BLaER1 treated with 17β-estradiol and CSF1 and Interleukin-3, amounts not matched to agents 10 nM and 100 nM (cell line): ENCODE data around the gene SEMA6D.

ENCODE experiments used
- H3K27ac ChIP-seq, 11 experiments: shearing (Covaris generic); formaldehyde crosslinking; 2 replicates each; pipeline ENCODE4 v1.8.1; 2022
- H3K27me3 ChIP-seq, 11 experiments: shearing (Covaris generic); formaldehyde crosslinking; 2 replicates each; pipeline ENCODE4 v1.8.1; 2022
- H3K36me3 ChIP-seq, 11 experiments: shearing (Covaris generic); formaldehyde crosslinking; 2 replicates each; pipeline ENCODE4 v1.8.1; 2022
- H3K4me1 ChIP-seq, 10 experiments: shearing (Covaris generic); formaldehyde crosslinking; 2 replicates each; pipeline ENCODE4 v1.8.1; 2022
- H3K4me2 ChIP-seq, 11 experiments: shearing (Covaris generic); formaldehyde crosslinking; 2 replicates each; pipeline ENCODE4 v1.8.1; 2022
- H3K4me3 ChIP-seq, 10 experiments: shearing (Covaris generic); formaldehyde crosslinking; 2 replicates each; pipeline ENCODE4 v1.8.1; 2022
- H3K9ac ChIP-seq, 11 experiments: shearing (Covaris generic); formaldehyde crosslinking; 2 replicates each; pipeline ENCODE4 v1.8.1; 2022
- H3K9me3 ChIP-seq, 11 experiments: shearing (Covaris generic); formaldehyde crosslinking; replicated peaks in 1 of 11; 2 replicates each; pipeline ENCODE4 v1.8.1; 2022
- H4K20me1 ChIP-seq, 11 experiments: shearing (Covaris generic); formaldehyde crosslinking; 2 replicates each; pipeline ENCODE4 v1.8.1; 2022
- Cebpa-rat ChIP-seq, 11 experiments: shearing (Covaris generic); IDR thresholded peaks; 2 replicates each; pipeline ENCODE4 v1.8.1; 2022

Gene SEMA6D

DNA sequence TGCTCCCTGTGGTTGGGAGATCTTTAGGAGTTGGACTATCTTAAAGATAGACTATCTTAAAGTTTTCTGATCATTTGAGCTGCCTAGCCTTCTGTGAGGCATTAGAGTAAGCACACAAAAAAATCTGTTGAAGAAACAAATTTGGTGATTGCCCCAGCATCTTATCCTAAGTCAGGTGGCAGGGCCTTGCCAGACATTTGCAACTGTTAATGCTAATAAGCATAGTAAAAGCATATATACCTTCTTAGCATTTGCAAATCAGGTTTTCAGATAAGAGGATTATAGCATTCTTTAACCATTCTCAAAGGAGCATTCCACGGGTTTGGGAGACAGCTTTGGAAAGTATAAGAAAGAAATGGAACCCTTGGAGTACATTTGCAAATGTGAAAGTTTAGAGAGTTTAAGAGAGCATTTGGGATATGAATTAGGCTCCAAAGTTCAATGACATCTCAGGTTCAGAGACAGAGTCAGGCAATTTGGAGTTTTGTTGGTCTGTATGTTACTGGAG lies 61.0 kb downstream of the SEMA6D start:
- Histone ChIP-seq H3K9ac (no peak overlapping the region), H3K27ac (no peak overlapping the region)

DNA sequence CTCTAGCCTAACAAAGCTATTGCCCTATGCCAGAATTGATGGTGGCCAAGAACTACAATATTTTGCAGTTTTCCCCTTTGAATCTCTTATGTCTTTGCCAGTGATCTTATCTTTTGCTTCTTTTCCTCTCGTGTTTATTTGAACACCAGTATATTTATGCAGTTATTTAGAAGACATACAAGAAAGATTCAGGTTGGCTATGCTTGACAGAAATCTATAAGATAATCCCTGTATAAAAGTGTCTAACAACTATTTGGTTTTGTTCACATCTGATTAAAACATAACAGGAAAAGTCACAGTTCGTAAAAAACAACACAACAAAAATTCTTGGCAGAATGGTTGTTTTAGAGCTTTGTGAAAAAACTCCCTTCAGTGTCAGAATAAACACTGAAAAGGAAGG lies 63.7 kb downstream of the SEMA6D start:
- Histone ChIP-seq H3K9ac (no peak overlapping the region), H3K27me3 (no peaks in the 10 kb centered on the region), H3K36me3 (no peaks in the 10 kb centered on the region), H3K27ac (no peak overlapping the region), H3K4me1 (no peaks in the 10 kb centered on the region), H4K20me1 (no peaks in the 10 kb centered on the region), H3K4me3 (no peak overlapping the region), H3K4me2 (no peak overlapping the region), H3K9me3 (peaks cover 0 to 20% (median 11%) of the 10 kb centered on the region in 11 experiments; a peak in 11 of 22 replicates)
- TF ChIP-seq Cebpa-rat (IDR thresholded peaks at IDR 0.05): no peak

More for the DNA sequence above, 61.0 kb downstream of the SEMA6D start:
- H3K4me2 ChIP-seq: no peak overlapping the region
- no peaks in the 10 kb centered on the region for H3K27me3 ChIP-seq
- H3K36me3 ChIP-seq: no peaks in the 10 kb centered on the region
- H3K4me3 ChIP-seq: no peak overlapping the region
- no peaks in the 10 kb centered on the region for H4K20me1 ChIP-seq
- H3K4me1 ChIP-seq: no peaks in the 10 kb centered on the region
- peaks cover 0 to 9% (median 6%) of the 10 kb centered on the region in 11 experiments; a peak in 11 of 22 replicates for H3K9me3 ChIP-seq
- no peak for TF ChIP-seq Cebpa-rat (IDR thresholded peaks at IDR 0.05)

DNA sequence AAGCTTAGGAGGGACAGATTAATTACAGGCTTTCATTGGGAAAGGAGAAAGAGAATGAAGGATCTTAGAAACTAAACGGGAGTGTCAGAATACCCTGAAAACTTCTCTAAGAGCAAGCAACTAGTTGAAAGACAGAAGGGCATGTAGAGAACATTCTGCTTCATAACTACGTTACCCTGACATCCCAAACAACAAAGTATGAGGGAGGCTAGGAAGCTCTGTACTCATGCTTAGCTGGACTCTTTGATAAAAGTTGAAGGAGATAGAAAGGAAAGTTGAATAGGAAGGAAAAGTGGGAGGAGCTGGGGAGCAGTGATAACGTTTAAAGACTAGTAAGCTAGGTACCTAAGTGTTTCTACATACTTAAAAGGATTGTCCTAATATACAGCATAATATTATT lies 64.2 kb downstream of the SEMA6D start:
- Histone ChIP-seq H3K9me3 (peaks cover 0 to 20% (median 11%) of the 10 kb centered on the region in 11 experiments; a peak in 11 of 22 replicates), H3K4me3 (no peak overlapping the region), H3K9ac (no peak overlapping the region), H3K27me3 (no peaks in the 10 kb centered on the region), H3K4me1 (no peaks in the 10 kb centered on the region), H3K4me2 (no peak overlapping the region), H4K20me1 (no peaks in the 10 kb centered on the region), H3K27ac (no peak overlapping the region), H3K36me3 (no peaks in the 10 kb centered on the region)
- no peak for TF ChIP-seq Cebpa-rat (IDR thresholded peaks at IDR 0.05)

DNA sequence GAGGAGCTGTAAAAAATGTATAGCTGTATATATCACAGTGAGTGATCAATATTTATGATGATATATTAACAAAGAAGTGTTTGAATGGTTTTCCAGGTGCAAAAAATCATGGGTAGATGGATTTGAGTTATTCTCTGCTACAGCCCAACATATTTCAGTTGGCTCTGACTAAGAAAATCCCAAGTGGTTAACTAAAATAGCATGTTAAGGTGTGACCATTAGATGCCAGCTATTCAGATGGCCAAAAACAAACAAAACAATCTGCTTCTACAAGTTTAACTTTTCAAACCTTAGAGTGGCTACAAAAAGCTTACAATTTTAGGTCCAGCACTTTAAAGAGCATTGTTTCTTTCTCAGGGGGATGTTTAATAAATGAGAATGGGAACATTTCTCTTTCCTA lies 67.5 kb downstream of the SEMA6D start:
- H3K9ac ChIP-seq: no peak overlapping the region
- H3K9me3 ChIP-seq: peaks cover 0 to 20% (median 11%) of the 10 kb centered on the region in 11 experiments; a peak in 11 of 22 replicates
- no peaks in the 10 kb centered on the region for H3K36me3 ChIP-seq
- H3K27me3 ChIP-seq: no peaks in the 10 kb centered on the region
- H3K4me3 ChIP-seq: no peak overlapping the region
- no peaks in the 10 kb centered on the region for H3K4me1 ChIP-seq
- TF ChIP-seq Cebpa-rat (IDR thresholded peaks at IDR 0.05): no peak
- no peaks in the 10 kb centered on the region for H4K20me1 ChIP-seq
- H3K27ac ChIP-seq: no peak overlapping the region
- no peak overlapping the region for H3K4me2 ChIP-seq

DNA sequence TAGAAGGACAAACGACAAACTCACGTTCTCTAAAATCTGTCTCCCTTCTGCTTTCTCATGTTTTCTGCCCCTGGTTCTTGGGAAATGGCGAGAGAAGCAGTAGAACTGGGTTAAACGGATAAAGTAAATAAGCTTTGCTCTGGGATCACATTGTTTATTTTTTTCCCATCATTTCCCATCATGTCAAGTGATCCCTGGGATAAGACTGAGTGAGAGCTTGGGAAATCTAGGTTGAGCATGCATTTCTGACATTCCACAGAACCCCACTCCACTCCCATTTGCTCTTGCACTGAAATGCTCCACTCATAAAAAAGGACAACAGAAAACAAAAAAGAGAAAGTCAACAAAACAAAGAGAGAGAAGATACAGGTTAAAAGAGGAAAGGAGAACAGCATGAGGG lies 69.1 kb downstream of the SEMA6D start:
- no peak for TF ChIP-seq Cebpa-rat (IDR thresholded peaks at IDR 0.05)
- Histone ChIP-seq H3K4me1 (no peaks in the 10 kb centered on the region), H4K20me1 (no peaks in the 10 kb centered on the region), H3K9me3 (peaks cover 0 to 20% (median 11%) of the 10 kb centered on the region in 11 experiments; a peak in 11 of 22 replicates), H3K36me3 (no peaks in the 10 kb centered on the region), H3K27me3 (no peaks in the 10 kb centered on the region), H3K4me2 (no peak overlapping the region), H3K4me3 (no peak overlapping the region), H3K9ac (no peak overlapping the region), H3K27ac (no peak overlapping the region)

DNA sequence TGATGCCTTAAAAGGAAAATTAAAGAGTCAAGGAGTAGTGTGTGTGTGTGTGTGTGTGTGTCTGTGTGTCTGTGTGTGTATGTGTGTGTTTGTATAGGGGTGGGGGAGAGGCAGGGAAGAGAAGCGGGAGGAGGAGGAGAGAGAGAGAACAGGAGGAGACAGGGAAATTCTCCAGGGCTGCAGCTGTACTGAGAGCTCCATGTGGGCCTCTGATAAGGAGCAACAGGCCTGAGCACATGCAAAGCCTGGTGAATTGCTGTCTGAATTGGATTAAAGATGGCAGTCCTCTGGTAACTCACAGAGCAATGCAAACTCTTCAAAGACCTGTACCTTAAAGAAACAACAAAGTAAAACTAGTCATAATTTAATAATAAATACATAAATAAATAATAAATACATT lies 70.6 kb downstream of the SEMA6D start:
- no peaks in the 10 kb centered on the region for H3K4me1 ChIP-seq
- H3K9ac ChIP-seq: no peak overlapping the region
- peaks cover 0 to 17% (median 9%) of the 10 kb centered on the region in 11 experiments; a peak in 10 of 22 replicates for H3K9me3 ChIP-seq
- H3K4me3 ChIP-seq: no peak overlapping the region
- no peaks in the 10 kb centered on the region for H4K20me1 ChIP-seq
- TF ChIP-seq Cebpa-rat (IDR thresholded peaks at IDR 0.05): no peak
- no peaks in the 10 kb centered on the region for H3K27me3 ChIP-seq
- no peaks in the 10 kb centered on the region for H3K36me3 ChIP-seq
- H3K27ac ChIP-seq: no peak overlapping the region
- no peak overlapping the region for H3K4me2 ChIP-seq

DNA sequence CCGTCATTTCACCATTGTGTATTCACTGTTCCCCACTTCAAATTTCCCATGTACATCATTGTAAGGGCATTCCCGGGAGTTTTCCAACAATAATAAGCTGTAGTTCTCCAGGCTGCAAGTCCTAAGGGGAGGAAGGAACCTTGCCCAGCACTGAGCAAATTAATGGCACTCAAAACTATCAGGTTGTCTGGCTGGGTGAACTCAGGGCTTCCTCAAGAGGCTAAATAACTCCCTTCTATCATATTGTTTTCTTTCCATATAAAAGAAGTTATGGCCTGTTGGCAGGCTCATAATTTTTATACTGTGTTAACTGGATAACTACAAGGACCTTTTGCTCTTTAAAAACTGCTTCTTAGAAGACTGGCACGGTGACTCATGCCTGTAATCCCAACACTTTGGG lies 71.4 kb downstream of the SEMA6D start:
- Histone ChIP-seq H3K27me3 (no peaks in the 10 kb centered on the region), H3K4me3 (no peak overlapping the region), H3K9ac (no peak overlapping the region), H3K27ac (no peak overlapping the region), H3K4me1 (peaks cover 0 to 6% (median 3%) of the 10 kb centered on the region in 10 experiments; a peak in 10 of 20 replicates), H4K20me1 (no peaks in the 10 kb centered on the region), H3K9me3 (peaks cover 0 to 9% (median 2%) of the 10 kb centered on the region in 11 experiments; a peak in 10 of 22 replicates), H3K36me3 (no peaks in the 10 kb centered on the region), H3K4me2 (no peak overlapping the region)
- no peak for TF ChIP-seq Cebpa-rat (IDR thresholded peaks at IDR 0.05)

DNA sequence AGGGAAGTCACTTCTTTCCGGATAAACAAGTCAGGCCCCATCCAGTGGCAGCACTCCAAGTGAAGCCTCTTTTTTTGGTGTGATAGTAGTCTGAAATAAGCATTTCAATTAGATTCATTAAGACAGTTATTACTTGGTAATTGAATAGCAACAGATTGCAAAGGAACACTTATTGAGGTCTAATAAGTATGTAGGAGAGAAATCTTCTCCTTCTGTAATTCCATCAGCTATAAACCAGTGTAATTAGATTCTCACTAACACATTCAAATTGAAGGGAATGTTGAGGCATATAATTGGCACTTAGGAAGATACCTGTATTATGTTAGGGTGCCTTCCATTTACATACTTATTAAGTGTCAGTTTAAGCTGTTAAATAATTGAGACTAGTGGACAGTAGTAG lies 73.9 kb downstream of the SEMA6D start:
- TF ChIP-seq Cebpa-rat (IDR thresholded peaks at IDR 0.05): no peak
- H3K27me3 ChIP-seq: no peaks in the 10 kb centered on the region

DNA sequence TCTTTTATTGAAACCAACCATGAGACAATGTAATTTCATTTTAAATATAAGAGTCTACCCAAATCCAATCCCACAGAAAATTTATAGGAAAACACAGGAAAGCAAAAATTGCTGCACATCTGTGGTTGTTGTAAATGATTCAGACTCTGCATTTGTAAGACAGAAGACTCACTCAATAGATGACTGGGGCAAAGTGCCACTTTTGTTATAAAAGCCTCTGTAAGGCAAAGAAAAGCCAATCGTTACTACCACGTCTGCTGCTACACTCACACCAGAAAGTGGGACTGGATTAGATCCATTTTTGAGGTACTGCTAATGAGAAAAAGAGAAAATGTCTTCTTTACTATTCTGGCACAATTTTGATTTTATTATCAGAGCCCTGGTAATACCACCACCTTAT lies 74.9 kb downstream of the SEMA6D start:
- no peak overlapping the region for H3K4me2 ChIP-seq
- H3K27ac ChIP-seq: no peak overlapping the region
- no peak overlapping the region for H3K4me3 ChIP-seq
- no peaks in the 10 kb centered on the region for H3K36me3 ChIP-seq
- no peaks in the 10 kb centered on the region for H3K9me3 ChIP-seq
- no peaks in the 10 kb centered on the region for H3K27me3 ChIP-seq
- H3K4me1 ChIP-seq: peaks cover 0 to 37% (median 24%) of the 10 kb centered on the region in 10 experiments; a peak in 13 of 20 replicates
- H4K20me1 ChIP-seq: no peaks in the 10 kb centered on the region
- no peak overlapping the region for H3K9ac ChIP-seq
- TF ChIP-seq Cebpa-rat (IDR thresholded peaks at IDR 0.05): no peak

More for the DNA sequence above, 73.9 kb downstream of the SEMA6D start:
- Histone ChIP-seq H3K4me3 (no peak overlapping the region), H3K4me2 (no peak overlapping the region), H3K4me1 (peaks cover 0 to 28% (median 19%) of the 10 kb centered on the region in 10 experiments; a peak in 13 of 20 replicates), H4K20me1 (no peaks in the 10 kb centered on the region), H3K27ac (no peak overlapping the region), H3K9me3 (no peaks in the 10 kb centered on the region), H3K9ac (no peak overlapping the region), H3K36me3 (no peaks in the 10 kb centered on the region)

DNA sequence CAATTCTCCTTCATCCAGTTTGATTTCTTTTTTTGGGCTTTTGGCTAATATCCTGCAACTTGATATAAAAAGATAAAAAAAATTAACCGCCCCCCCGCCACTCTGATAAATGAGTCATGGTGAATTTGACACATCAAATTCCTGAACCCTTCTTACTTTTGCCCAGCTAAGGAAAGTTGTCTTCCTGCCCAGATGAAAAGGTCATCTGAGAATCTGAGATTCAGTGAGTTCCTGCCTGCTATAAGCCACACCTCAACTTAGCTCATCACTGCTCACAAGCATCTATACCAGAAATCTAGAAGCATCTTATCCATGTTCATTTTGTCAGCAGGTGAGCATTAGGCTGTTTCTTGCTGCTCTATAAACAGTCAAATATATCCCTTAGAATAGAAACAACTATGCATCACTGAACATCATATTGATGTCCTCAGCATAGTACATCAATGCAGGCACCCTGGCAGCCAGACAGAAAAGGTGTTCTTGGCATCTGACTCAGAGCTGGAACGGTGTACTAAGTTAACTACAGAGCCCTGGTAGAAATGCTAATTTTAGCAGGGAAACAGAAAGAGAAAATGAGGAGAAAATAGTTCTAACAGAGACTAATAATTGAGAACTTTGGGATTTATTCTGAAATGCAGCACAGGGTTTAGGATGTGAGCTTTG lies 77.1 kb downstream of the SEMA6D start:
- no peaks in the 10 kb centered on the region for H3K9me3 ChIP-seq
- no peak overlapping the region for H3K9ac ChIP-seq
- no peaks in the 10 kb centered on the region for H3K27me3 ChIP-seq
- H3K27ac ChIP-seq: no peak overlapping the region
- H3K4me1 ChIP-seq: peaks cover 0 to 37% (median 24%) of the 10 kb centered on the region in 10 experiments; a peak in 13 of 20 replicates
- no peak for TF ChIP-seq Cebpa-rat (IDR thresholded peaks at IDR 0.05)
- H3K36me3 ChIP-seq: no peaks in the 10 kb centered on the region
- H3K4me3 ChIP-seq: no peak overlapping the region
- H4K20me1 ChIP-seq: no peaks in the 10 kb centered on the region
- H3K4me2 ChIP-seq: peak overlapping the region in 7 of 11 experiments; percentile 11 to 64 (median 29); a peak in 11 of 22 replicates
